ENCODE data around the gene CUL2.
"Not testable (repeated sequence)": the region's sequence is repeated elsewhere in the genome, so short reads cannot be mapped to it uniquely, and the experiment has no call there.

CUL2 gene

DNA sequence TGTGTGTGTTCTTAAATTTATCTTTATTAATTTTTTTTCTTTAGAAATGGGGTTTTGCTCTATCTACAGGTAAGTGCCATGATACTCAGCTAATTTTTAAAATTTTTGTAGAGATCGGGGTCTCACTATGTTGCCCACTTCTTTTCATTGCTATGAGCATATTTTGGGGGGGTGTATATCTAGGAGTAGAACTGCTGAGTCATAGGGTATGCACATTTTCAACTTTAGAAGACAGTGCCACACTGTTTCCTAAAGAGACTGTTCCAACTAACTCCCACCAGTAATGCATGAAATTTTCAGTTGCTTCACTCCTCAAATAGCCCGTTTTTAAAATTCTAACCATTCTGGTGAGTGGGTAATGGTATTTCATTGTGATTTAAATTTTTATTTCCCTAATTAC is 108.3 kb downstream of the CUL2 start:
- DNase-seq (ENCODE audit: low read depth in 1 of 2, low spot score in 1 of 2), result no peak

DNA sequence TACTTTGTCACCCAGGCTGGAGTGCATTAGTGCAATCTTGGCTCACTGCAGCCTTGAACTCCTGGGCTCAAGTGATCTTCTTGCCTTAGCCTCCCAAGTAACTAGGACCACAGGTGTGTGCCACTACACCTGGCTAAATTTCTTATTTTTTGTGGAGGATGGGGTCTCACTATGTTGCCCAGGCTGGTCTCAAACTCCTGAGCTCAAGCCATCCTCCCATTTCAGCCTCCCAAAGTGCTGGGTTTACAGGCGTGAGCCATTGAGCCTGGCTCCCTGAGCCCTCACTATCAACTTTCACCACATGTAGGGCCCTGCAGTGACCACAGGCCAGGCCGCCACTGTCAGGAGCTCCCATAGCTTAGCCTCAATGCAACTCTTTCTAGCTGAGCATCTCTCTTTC is 110.2 kb downstream of the CUL2 start:
- no peak for DNase-seq (ENCODE audit: low read depth in 1 of 2, low spot score in 1 of 2)

GRCh38 chr10:34978080-34978479 is 112.1 kb downstream of the CUL2 start:
- DNase-seq (ENCODE audit: low read depth in 1 of 2, low spot score in 1 of 2), result no peak

DNA sequence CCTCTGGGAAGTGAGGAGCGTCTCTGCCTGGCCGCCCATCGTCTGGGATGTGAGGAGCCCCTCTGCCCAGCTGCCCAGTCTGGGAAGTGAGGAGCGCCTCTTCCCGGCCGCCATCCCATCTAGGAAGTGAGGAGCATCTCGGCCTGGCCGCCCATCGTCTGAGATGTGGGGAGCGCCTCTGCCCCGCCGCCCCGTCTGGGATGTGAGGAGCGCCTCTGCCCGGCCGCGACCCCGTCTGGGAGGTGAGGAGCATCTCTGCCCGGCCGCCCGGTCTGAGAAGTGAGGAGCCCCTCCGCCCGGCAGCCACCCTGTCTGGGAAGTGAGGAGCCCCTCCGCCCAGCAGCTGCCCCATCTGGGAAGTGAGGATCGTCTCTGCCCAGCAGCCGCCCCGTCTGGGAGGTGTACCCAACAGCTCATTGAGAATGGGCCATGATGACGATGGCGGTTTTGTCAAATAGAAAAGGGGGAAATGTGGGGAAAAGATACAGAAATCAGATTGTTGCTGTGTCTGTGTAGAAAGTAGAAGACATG is 113.7 kb downstream of the CUL2 start:
- DNase-seq (ENCODE audit: low read depth in 1 of 2, low spot score in 1 of 2), result not testable (repeated sequence)

GRCh38 chr10:34974364-34975065 is 115.6 kb downstream of the CUL2 start:
- DNase-seq (ENCODE audit: low read depth in 1 of 2, low spot score in 1 of 2), result not testable (repeated sequence)

DNA sequence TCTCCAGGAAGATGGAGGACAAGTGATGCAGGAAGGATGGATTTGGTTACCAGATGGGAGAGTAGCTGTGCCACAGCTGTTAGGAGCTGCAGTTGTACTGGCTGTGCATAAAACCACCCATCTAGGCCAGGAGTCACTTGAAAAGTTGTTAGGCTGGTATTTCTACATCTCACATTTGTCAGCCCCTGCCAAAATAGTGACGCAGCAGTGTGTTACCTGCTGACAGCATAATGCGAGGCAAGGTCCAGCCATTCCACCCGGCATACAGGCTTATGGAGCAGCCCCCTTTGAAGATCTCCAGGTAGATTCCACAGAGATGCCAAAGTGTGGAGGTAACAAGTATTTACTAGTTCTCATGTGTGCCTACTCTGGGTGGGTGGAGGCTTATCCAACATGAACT is 116.4 kb downstream of the CUL2 start:
- not testable (repeated sequence) for DNase-seq (ENCODE audit: low read depth in 1 of 2, low spot score in 1 of 2)

DNA sequence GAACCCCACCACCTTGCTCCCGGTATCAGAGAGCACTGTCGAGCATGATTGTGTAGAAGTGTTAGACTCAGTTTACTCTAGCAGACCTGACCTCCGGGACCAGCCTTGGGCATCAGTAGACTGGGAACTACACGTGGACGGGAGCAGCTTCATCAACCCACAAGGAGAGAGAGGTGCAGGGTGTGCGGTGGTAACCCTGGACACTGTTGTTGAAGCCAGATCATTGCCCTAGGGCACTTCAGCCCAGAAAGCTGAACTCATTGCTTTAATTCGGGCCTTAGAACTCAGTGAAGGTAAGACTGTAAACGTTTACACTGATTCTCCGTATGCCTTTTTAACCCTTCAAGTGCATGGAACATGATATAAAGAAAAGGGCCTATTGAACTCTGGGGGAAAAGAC is 117.0 kb downstream of the CUL2 start:
- DNase-seq (ENCODE audit: low read depth in 1 of 2, low spot score in 1 of 2), result not testable (repeated sequence)

GRCh38 chr10:34972591-34972990 is 117.5 kb downstream of the CUL2 start:
- DNase-seq (ENCODE audit: low read depth in 1 of 2, low spot score in 1 of 2), result not testable (repeated sequence)

DNA sequence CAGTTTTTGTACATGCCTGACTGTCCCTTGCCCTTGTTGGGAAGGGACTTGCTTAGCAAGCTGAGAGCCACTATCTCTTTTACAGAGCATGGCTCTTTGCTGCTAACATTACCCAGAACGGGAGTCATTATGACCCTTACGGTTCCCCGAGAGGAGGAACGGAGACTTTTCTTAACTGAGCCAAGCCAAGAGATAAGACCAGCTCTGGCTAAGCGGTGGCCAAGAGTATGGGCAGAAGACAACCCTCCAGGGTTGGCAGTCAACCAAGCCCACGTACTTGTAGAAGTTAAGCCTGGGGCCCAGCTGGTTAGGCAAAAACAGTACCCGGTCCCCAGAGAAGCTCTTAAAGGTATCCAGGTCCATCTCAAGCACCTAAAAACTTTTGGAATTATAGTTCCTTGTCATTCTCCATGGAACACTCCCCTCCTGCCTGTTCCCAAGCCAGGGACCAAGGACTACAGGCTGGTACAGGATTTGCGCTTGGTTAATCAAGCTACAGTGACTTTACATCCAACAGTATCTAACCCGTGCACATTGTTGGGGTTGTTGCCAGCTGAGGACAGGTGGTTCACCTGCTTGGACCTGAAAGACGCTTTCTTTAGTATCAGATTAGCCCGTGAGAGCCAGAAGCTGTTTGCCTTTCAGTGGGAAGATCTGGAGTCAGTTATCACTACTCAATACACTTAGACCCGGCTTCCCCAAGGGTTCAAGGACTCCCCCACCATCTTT is 118.4 kb downstream of the CUL2 start:
- not testable (repeated sequence) for DNase-seq (ENCODE audit: low read depth in 1 of 2, low spot score in 1 of 2)

DNA sequence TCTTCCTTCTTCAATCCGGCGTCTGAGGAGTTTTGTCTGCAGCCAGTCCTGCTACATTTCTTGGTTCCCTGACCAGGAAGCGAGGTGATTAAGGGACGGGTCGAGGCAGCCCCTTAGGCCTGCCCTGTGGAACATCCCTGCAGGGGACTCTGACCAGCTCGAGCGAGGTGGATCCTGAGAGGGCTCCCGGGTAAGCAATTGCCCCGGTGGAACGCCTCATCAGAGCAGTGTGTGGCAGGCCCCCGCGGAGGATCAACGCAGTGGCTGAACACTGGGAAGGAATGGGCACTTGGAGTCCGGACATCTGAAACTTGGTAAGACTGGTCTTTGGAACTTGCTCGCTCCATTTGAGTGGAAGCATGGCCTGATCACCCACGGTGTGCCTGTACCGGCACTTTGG is 121.0 kb downstream of the CUL2 start:
- DNase-seq (ENCODE audit: low read depth in 1 of 2, low spot score in 1 of 2), result no peak

GRCh38 chr10:34967335-34967880 is 122.7 kb downstream of the CUL2 start:
- no peak for DNase-seq (ENCODE audit: low read depth in 1 of 2, low spot score in 1 of 2)

- no peak for DNase-seq (ENCODE audit: low read depth in 1 of 2, low spot score in 1 of 2)
These were observed 123.7 kb downstream of the CUL2 start for GRCh38 chr10:34966451-34966850.

DNA sequence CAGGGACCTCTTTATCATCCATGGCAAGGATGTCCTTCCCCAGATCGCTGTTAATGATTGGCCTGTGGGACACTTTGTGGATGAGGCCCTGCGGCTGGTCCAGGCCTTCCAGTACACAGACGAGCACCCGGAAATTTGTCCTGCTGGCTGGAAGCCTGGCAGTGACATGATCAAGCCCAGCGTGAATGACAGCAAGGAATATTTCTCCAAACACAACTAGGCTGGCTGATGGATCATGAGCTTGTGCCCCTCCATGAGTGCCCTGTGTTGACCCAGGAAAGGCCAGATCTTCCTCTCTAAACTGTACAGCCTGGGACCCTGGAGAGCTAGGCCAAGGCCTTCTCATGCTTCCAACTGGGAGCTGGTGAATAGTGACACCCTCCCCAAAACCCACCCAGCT is 124.1 kb downstream of the CUL2 start:
- no peak for DNase-seq (ENCODE audit: low read depth in 1 of 2, low spot score in 1 of 2)

DNA sequence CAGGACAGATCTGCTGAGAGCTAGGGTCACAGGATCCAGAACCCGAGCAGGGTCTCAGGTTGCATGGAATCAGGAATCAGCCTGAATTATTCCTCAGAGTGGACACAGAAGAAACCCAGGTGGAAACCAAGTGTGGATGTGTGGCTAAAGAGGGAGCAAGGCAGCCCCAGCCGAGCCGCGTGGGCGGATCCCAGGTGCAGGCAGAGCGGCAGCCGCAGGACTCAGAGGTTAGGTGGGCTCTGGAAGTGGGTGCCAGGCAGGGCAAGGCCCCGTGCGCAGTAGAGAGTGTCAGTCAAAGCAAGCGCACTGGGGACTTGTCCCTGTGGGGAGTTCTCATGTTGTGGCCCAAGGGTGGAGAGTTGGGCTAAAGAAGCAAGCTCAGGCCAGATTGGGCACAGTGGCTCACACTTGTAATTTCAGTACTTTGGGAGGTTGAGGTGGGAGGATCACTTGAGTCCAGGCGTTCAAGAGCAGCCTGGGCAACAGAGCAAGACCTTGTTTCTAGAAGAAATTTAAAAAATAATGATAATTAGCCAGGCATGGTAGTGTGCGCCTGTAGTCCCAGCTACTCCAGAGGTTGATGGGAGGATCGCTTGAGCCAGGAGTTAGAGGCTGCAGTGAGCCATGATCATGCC is 125.9 kb downstream of the CUL2 start:
- DNase-seq (ENCODE audit: low read depth in 1 of 2, low spot score in 1 of 2), result no peak

DNA sequence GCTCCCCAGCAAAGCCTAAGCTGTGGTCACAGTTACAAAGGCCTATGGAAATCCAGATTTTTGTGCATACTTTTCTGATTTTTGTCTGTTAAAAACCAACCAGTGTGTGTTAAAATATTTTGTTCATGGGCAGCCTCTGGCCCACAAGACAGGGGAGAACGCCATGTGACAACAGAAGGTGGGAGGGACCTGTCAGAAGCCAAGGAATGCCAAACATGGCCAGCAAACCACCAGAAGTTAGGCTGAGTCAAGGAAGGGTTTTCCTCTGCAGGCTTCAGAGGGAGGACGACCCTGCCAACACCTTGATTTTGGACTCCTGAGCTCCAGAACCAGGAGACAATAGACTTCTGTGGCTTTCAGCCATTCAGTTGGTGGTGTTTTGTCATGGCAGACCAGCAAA is 127.3 kb downstream of the CUL2 start:
- no peak for DNase-seq (ENCODE audit: low read depth in 1 of 2, low spot score in 1 of 2)

DNA sequence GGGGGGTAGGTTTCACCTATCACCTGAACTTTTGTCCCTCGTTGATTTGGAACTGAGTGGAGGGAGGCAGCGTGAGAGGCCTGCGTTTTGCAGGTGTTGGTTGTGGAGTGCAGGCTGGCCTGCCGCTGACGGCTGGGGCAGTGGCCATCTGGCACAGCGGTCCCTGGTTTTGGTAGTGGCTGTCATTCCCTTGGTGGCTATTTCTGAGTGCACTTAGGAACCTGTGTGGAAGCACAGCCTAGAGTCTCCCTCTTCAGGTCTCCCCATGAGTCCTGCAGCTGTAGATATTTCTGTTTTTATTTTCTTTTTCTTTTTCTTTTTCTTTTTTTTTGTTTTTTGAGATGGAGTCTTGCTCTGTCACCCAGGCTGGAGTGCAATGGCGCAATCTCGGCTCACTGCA is 129.2 kb downstream of the CUL2 start:
- DNase-seq (ENCODE audit: low read depth in 1 of 2, low spot score in 1 of 2), result no peak

- DNase-seq (ENCODE audit: low read depth in 1 of 2, low spot score in 1 of 2), result no peak
These were observed 130.4 kb downstream of the CUL2 start for GRCh38 chr10:34959786-34960185.

DNA sequence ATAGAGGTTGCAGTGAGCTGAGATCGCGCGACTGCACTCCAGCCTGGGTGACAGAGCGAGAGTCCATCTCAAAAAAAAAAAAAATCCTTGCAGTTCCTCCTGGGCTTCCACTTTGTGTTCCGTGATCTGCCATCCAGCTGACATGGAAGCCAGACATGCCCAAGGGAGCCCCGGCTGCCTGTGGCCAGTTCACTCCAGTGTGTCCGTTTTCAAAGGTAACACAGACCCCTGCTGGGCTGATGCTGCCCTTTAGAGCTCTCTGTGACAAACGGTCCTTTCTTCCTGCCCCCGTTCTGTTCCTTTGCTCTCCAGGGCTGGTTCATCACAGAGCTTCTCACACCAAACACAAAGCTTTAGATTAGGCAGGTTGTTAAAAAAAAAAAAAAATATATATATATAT is 130.8 kb downstream of the CUL2 start:
- no peak for DNase-seq (ENCODE audit: low read depth in 1 of 2, low spot score in 1 of 2)

All from activated T-helper 1 cell treated with anti-CD3 and anti-CD28 coated beads, Interleukin-2, amount 50 U/mL, for 16 hours (primary cell).